ENCODE data around the gene CLNK. TPM values are rescaled to one million over a fixed set of nuclear protein-coding genes. Genes with fewer than 3 reads are reported as not detected.
"Not testable (repeated sequence)": the region's sequence is repeated elsewhere in the genome, so short reads cannot be mapped to it uniquely, and the experiment has no call there.

Gene CLNK
- total and polyA plus RNA-seq, 2 of the 13 experiments (the other 11 are each of a cell fraction or from before 2014, with no cell fraction given), result not detected

- TF ChIP-seq, protein P1, sequence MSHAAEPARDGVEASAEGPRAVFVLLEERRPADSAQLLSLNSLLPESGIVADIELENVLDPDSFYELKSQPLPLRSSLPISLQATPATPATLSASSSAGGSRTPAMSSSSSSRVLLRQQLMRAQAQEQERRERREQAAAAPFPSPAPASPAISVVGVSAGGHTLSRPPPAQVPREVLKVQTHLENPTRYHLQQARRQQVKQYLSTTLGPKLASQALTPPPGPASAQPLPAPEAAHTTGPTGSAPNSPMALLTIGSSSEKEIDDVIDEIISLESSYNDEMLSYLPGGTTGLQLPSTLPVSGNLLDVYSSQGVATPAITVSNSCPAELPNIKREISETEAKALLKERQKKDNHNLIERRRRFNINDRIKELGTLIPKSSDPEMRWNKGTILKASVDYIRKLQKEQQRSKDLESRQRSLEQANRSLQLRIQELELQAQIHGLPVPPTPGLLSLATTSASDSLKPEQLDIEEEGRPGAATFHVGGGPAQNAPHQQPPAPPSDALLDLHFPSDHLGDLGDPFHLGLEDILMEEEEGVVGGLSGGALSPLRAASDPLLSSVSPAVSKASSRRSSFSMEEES (CRISPR knock-in tag; IDR thresholded peaks at IDR 0.05), result no peak
- no peak for TF ChIP-seq RBAK (CRISPR knock-in tag; IDR thresholded peaks at IDR 0.05)
- no peak for TF ChIP-seq ATF7 (IDR thresholded peaks at IDR 0.05)
- no peak for TF ChIP-seq ATF7 (CRISPR knock-in tag; IDR thresholded peaks at IDR 0.05)
- TF ChIP-seq SNRNP70 (IDR thresholded peaks at IDR 0.05; ENCODE audit: low read depth, low read length), result no peak
- TF ChIP-seq ZNF792 (CRISPR knock-in tag; IDR thresholded peaks at IDR 0.05), result no peak
- TF ChIP-seq, protein P2, sequence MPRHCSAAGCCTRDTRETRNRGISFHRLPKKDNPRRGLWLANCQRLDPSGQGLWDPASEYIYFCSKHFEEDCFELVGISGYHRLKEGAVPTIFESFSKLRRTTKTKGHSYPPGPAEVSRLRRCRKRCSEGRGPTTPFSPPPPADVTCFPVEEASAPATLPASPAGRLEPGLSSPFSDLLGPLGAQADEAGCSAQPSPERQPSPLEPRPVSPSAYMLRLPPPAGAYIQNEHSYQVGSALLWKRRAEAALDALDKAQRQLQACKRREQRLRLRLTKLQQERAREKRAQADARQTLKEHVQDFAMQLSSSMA (CRISPR knock-in tag; IDR thresholded peaks at IDR 0.05), result no peak
- no peak for TF ChIP-seq MTF1 (CRISPR knock-in tag; IDR thresholded peaks at IDR 0.05)
- TF ChIP-seq, protein P3, sequence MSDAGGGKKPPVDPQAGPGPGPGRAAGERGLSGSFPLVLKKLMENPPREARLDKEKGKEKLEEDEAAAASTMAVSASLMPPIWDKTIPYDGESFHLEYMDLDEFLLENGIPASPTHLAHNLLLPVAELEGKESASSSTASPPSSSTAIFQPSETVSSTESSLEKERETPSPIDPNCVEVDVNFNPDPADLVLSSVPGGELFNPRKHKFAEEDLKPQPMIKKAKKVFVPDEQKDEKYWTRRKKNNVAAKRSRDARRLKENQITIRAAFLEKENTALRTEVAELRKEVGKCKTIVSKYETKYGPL (CRISPR knock-in tag; IDR thresholded peaks at IDR 0.05), result no peak
Observed at GRCh38 chr4:10619220-10619619, 65.3 kb downstream of the CLNK start (continued).

- H3K9ac ChIP-seq (ENCODE audit: insufficient read depth, low read depth, low read length); H3K4me3 ChIP-seq (replicated peaks in 1 of 3; ENCODE audit: insufficient read depth in 1 of 3, low read depth in 2 of 3, low read length in 3 of 3); H3K79me2 ChIP-seq (ENCODE audit: insufficient read depth, low read length); H3K4me1 ChIP-seq (ENCODE audit: insufficient read depth, low read length); H3K27ac ChIP-seq (ENCODE audit: extremely low read length, insufficient read depth, low read length); H2AFZ ChIP-seq (ENCODE audit: low read length); BruUV-seq (replicated peaks); FAIRE-seq; intact Hi-C loops (cut with micrococcal nuclease; ENCODE audit: unreplicated experiment); H3K9me3 ChIP-seq (ENCODE audit: low read length); H4K20me1 ChIP-seq (ENCODE audit: insufficient read depth, low read length); H3K36me3 ChIP-seq (replicated peaks in 1 of 2; ENCODE audit: control insufficient read depth in 1 of 2, insufficient read depth in 2 of 2, low read length in 2 of 2); CTCF ChIA-PET (ENCODE audit: low intra/inter-chr PET ratio, low total read pairs); H3K4me2 ChIP-seq (ENCODE audit: low read depth, low read length); DNase-seq (ENCODE audit: low spot score); POLR2A ChIA-PET; H3K27me3 ChIP-seq (ENCODE audit: control insufficient read depth in 1 of 2, insufficient read depth in 2 of 2, low read length in 2 of 2); ATAC-seq; in situ Hi-C loops (cut with HindIII; ENCODE audit: extremely low pct_ligation_motif_present, low pct_unique_long_range_greater_than_20kb): not testable (repeated sequence)
- 35% methylated on average over 8 of the region's 8 CpGs for WGBS (ENCODE audit: low lambda C conversion rate)
Observed at GRCh38 chr4:10614926-10615325, 69.6 kb downstream of the CLNK start.
